ENCODE measurements around the gene COL25A1. TPM values are rescaled to one million over a fixed set of nuclear protein-coding genes. Genes with fewer than 3 reads are reported as not detected.
"Not testable (repeated sequence)": the region's sequence is repeated elsewhere in the genome, so short reads cannot be mapped to it uniquely, and the experiment has no call there.

Gene COL25A1
- total RNA-seq, 1 donor from 2014 or later: 4.0 TPM

DNA sequence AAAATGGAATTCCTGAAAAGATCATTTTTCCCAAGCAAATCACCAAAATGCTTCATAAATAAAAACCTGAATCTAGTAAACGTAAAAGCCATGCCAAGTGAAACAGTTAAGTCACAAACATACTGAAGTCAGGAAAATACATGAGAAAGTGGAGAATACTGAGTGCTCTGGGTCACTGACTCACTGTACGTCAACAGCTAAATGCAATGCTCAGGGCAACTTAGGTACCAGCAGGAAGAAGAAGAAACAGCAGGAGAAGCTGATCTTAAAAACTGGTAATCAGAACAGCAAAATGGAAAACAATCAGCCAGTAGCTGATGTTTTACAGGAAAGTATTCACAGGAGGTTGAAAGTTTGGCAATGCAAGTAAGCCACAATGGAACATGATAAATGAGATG lies 287.0 kb downstream of the COL25A1 start:
- no peak for DNase-seq (ENCODE audit: low read depth, low spot score)

DNA sequence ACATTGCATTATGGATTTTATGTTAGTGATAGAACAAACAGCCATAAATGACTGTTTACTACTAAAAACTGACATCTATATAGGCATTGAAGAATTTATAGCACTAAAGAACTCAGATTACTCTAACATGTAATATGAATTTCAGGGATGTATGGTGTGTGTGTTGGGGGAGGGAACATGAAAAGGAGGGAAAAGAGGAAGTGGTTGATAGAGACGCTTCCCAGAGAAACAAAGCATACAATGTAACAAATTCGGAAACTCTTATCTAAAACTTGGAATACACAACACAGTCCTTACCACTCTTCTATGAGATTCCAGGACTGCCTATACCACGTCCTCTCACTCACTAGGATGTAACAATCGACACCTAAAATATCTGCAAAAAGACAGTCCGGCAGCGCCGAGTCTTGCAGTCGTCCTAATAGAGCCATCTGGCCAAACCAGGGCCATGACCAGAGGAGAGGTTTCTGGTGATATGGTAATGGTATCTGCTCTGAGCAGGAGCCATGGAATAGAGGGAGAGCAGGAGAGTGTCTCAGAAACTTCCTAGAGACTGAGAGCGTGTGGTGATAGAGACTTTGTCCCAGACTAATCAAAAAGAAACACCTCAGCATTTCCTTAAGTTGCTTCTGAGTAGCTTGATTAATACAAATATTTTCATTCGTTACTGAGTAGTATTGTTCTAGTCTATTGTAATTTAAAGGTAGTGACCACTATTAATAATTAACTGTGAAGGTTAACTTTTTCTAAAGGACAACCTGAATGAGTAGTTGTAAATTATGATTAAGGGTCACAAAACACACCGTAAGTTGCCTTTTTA lies 287.7 kb downstream of the COL25A1 start:
- DNase-seq (ENCODE audit: low read depth, low spot score): no peak

DNA sequence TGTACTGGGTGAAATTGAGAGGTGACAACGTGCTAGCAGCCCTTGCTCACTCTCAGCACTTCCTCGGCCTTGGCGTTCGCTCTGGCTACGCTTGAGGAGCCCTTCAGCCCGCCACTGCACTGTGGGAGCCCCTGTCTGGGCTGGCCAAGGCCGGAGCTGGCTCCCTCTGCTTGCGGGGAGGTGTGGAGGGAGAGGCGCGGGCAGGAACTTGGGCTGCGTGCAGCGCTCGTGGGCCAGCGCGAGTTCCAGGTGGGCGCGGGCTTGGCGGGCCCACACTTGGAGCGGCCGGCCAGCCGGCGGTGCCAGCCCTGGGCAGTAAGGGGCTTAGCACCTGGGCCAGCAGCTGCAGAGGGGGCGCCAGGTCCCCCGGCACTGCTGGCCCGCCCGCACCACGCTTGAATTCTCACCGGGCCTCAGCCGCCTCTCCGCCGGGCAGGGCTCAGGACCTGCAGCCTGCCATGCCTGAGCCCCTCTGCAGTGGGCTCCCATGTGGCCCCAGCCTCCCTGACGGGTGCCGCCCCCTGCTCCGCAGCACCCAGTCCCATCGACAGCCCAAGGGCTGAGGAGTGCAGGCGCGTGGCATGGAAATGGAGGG lies 290.1 kb downstream of the COL25A1 start:
- no peak for DNase-seq (ENCODE audit: low read depth, low spot score)

DNA sequence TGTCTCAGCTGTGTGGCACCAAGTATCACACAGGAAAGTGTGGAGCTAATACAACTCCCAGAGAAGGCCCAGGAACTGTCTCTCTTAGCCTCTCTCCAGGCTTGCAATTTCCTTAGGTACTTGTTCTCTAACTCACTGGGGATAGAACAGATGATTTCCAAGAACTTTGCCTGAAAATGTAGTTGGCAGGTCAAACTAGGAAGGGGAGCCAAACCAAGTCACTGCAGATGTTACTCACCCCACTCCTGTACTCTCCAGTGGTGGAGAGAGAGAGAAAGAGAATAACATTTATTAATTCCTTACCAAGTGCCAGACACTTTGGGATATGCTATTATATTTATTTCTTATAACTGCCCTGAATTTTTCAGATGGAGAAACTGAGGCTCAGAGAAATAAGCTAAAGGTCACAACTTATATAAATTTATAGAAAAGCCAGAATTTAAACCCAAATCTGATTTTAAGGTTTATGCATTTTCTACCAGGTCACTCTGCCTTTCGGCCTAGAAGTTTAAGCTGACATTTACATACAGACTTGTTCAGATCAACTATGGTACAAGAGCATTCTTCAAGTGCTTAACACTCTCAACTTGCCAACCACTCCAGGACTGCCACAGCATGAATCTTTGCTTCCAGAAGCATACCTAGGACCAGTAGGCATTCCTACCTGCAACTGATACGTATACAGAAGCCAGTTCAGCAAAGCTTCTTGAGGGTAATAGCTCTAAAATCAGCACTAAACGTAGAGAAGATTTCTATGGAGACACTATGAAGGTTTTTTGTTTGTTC lies 291.0 kb downstream of the COL25A1 start:
- no peak for DNase-seq (ENCODE audit: low read depth, low spot score)

DNA sequence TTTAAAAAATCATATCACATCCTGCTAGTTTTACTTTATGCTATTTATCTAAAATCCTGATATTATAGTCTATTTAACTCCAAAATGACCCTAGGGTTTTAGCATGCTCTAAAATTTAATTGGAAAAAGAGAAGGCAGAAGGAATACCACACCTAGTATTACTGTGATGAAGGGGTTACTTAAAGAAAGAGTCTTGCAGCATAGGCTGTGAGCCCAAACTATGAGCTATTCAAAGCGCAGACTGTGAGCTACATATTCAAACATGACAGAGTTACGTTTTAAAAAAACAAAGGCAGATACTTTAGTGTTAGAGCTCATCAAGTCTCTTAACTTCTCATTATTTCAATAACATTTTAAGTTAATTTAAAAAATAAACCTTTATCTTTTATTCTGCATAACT lies 291.9 kb downstream of the COL25A1 start:
- DNase-seq (ENCODE audit: low read depth, low spot score): no peak

DNA sequence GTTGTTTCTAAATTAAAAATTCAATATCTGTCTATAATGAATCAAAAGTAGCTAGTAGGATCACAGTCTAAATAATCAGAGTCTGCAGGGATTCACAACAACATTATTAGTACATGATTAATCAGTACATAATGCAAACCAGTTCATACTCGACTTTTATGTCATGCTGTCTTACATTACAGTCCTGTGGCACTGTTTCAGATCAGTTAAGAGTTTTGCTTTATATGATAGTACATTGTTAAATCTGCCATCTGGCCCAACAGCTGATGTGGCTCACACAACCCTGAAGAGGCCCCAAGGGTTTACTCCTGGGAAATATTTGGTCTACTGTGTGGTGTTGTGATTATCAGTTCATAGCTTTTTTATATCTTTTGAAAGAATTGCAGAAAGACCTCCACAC lies 292.5 kb downstream of the COL25A1 start:
- no peak for DNase-seq (ENCODE audit: low read depth, low spot score)

DNA sequence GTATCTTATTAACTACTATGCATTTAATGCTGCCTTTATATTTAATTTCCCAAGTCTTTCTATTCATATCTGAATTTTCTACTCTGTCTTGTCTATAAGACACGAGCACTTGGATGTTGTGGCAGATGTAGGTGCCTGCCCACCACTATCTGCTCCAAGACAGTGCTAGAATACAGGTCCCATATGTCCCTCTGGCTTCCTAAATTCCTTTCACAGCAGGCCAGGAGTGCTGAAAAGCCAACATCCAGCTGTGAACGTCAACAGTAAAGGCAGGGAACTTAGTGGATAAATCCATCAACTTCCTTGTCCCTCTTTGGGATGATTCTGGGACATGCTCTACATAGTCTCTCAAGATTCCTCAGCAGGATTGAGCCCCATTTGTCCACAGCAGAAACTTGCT lies 294.5 kb downstream of the COL25A1 start:
- no peak for DNase-seq (ENCODE audit: low read depth, low spot score)

DNA sequence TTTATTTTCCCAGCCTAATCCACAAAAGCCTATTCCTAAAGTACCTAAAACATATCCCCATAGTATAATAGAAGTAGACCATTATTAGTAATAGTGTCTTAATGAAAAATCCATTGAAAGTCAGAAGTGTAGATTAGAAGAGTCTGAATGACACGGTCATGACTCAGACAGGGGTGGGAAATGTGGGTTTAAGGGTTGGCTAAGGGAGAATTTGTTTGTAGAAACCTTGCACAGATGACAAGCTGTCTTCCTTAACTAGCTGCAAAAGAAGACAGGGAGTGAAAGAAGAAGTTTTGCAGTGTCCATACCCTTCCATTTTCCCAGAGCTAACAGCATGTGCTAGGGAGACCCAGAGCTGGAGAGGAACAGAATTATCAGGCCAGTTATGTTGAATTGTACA lies 296.9 kb downstream of the COL25A1 start:
- DNase-seq (ENCODE audit: low read depth, low spot score): no peak

DNA sequence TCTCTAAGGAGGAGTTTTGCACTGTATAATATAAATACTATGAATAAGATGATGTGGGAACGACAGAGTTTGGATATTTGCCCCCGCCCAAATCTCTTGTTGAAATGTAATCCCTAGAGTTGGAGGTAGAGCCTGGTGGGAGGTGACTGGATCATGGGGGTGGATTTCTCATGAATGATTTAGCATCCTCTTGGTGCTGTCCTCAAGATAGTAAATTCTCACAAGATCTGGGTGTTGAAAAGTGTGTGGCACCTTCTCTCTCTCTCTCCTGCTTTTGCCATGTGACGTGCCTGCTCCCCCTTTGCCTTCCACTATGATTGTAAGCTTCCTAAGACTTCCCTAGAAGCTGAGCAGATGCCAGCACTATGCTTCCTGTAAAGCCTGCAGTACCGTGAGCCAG lies 298.0 kb downstream of the COL25A1 start:
- no peak for DNase-seq (ENCODE audit: low read depth, low spot score)

DNA sequence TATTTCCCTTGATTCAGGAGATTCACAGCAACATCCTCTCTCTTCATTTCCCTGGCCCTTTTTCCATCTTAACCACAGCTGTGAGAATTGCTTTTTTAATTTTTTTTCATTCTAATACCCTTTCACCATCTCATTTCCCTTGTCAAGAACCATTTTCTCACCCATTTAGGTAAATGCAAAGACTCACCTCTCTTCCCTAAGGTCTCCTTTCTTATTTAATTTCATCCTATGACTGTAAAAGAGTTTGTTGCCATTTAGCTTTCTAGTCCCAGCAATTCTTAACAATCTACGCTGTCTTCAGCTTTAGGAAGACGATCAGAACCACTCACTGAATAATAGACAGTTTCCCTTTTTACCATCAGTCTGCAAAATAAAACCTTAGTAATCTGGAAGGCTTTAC lies 298.5 kb downstream of the COL25A1 start:
- no peak for DNase-seq (ENCODE audit: low read depth, low spot score)

DNA sequence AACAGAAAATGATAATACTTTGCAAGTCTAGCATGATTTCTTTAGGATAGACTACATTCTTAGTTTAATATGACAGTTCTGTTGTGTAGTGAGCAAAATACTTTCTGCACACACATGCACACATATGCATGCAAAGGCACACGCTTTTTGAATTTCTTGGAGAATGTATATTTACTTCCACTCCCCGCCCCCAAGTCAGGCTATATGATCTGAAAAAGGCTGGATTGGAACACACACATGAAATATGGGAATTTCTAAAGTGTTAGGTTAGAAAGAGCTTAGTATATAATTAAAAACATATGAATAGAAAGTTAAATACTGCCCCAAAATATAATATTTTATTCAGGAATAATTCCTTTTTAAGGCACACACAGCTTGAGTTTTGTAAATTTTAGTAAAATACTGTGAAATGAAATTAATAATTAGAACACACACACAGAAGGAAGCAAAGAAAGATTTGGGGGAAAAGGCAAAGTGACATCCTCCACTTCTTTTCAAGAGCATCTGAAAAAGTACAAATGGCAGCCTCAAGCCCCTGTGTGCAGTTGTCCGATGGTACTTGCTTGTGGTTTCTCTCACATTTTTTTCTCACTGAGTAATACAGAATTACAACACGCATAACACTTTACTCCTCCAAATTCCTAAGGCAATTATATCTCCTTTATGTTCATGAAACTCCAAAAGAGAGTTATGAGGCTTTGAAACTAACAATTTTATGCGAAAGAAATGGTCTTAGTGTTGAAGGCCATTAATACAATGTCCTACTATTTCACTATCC lies 310.7 kb downstream of the COL25A1 start:
- DNase-seq (ENCODE audit: low read depth, low spot score): no peak

DNA sequence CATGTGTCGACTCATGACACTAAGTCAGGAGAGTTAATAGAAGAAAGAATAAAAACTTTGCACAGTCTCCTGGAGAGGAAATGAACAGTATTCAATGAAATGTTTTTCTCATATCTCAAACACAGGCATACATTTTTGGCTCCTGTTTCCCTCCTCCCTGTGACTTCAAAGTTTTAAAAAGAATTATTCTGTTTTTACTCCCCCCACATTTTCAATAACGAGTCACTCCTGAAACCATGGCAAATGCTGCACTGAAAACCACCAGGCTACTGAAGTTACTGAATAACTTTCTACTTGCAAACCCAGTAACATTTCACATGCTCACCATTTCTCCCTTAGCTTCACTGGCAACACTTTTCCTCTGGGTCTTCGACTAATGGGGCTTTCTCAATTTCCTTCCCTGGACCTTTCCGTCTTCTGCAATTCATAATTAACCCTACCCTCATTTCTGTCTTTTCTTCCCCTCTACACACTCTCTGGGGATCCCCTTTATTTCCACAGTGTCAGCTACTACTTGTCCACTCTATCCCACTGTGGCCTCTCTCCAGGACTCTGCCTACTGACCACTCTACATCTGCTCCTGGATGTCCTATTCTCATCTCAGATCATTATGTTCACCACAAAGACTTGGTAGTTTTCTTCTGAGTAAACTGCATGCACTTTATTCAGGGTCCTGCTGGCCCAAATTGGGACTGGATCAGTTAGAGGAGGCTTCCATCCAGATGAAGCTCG lies 313.8 kb downstream of the COL25A1 start:
- no peak for DNase-seq (ENCODE audit: low read depth, low spot score)

DNA sequence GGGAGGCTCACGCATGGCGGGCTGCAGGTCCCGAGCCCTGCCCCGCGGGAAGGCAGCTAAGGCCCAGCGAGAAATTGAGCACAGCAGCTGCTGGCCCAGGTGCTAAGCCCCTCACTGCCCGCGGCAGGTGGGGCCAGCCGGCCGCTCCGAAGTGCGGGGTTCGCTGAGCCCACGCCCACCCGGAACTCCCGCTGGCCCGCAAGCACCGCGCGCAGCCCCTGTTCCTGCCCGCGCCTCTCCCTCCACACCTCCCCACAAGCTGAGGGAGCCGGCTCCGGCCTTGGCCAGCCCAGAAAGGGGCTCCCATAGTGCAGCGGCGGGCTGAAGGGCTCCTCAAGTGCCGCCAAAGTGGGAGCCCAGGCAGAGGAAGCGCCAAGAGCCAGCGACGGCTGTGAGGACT lies 318.0 kb downstream of the COL25A1 start:
- not testable (repeated sequence) for DNase-seq (ENCODE audit: low read depth, low spot score)

DNA sequence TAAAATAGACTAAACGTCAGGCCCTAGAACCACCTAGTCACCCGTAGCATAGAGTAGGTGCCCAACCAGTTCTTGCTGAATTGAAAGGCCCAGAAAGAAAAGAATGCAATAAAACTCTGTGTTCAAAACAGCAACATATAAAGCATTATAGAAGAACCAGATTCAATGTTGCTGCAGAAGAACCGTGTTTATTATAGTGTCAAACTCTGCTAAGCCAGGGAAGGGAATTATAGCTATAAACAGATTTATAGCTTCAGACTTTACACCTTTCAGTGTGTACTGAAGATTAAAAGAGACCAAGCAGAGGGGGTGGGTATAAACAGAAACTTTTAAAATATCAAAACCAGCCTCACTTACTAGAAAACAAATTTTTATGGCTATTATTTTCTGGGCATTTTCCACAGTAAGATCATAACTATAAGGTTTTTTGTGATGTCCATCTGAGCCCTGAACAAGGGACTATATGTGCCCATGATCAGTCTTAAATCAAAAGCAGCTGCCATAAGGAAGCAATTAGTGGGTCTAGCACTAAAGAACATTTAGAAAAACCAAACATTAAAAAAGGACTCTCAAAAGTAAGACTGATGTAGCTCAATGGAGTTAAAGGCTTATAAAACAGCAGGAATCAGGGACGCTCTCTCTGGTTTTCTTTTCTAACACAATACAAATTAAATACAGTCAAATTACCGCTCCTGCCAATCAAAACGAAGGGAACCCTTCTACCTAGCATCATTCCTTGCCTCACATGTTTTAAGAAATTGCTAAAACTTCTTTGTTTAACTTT lies 319.9 kb downstream of the COL25A1 start:
- DNase-seq (ENCODE audit: low read depth, low spot score): no peak

DNA sequence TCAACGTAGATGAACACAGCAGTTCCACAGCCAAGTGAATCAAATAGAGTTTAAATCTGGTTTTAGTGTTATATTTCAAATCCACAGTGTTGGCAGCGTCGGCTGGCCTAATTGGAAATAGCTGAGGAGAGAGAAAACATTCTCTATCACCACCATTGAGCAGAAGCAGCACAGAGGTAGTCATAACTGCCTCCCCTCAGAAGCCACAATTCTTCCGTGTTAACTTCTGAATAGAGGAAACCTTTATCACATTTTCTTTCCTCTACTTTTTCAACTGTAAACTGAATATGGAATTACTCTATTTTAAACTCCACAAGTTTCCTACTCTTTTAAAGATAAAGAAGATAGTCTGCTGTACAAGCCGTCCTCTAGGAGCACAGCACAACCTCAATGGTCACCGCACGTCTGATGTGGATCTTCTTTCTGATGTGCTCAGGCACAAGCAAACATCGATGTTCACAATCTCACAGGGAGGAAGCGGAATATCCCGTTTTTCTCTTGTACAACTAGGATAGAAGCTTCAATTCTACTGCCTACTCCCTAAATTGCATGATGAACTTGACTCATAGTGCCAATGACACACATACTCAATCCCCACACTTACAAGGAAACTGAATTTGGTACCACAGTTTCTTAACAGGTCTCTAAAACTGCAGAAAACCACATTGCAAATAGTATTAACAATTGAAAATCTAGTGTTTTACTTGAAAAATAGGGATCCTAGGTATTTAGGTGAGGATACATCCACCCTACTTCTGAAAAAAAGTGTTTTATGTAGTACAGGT lies 321.8 kb downstream of the COL25A1 start:
- no peak for DNase-seq (ENCODE audit: low read depth, low spot score)

DNA sequence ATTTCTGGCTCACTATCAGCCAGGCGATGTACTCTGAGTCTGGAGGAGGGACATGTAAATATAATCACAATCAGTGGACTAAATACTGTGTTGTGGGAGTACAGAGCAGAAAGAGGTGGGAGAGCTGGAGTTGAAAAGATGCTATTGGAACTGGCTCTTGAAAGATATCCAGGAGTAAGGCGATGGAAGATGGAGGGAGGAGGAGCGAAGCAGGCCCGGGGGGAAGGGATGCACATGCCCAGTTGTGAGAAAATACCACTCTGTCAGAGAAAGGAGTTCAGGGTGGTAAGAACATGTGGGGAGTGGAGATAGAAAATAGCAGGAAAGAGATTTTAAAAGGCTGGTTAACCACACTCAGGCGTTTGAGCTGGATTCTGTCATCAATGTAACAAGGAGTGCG lies 322.7 kb downstream of the COL25A1 start:
- no peak for DNase-seq (ENCODE audit: low read depth, low spot score)

DNA sequence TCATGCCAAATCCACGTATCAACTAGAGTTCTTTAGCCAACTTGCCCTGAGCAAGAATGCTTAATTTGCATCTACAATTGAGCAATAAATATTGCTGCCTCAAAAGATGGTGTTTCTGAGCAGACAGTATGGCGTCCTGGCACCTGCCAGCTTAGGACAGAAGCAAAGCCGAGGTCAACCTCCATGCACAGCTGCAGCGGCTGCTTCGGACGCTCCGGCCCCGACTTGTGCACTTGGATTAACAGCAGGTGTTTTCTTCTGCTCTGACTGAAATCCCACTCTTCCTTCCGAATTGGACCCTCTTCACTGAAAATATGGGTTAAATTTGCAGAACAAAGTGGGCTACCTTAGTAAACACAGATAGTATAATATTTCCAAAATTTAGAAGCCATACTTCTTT lies 324.4 kb downstream of the COL25A1 start:
- no peak for DNase-seq (ENCODE audit: low read depth, low spot score)

DNA sequence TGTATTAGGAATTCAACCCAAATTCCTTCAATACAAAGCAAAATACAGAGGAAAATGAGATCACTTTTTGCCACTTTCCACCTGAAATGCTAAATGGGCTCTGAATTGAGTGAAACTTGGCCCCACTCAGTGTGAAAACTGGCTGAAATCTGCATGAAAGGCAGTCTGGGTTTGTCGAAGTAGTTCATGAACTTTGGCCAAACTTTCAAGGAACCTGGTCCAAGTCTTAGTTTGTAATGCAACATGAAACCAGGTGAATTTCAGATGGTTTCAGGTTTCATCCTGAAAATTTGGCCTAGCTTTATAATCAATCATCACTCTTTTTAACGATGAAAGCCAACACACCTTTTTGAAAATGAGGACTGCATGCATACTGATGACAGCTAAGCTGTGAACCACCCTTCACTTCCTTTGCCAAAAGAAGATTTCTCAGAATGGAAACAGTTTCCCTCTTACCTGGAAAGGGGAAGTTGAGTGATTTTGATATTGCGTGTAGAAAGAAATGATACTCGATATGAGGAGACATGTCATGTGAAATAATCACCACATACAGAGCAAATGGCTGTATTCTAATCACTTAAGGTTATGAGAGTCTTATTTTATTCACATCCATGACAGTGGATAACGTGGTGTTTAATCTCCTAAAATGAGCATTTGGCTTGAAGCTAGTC lies 329.7 kb downstream of the COL25A1 start:
- no peak for DNase-seq (ENCODE audit: low read depth, low spot score)

DNA sequence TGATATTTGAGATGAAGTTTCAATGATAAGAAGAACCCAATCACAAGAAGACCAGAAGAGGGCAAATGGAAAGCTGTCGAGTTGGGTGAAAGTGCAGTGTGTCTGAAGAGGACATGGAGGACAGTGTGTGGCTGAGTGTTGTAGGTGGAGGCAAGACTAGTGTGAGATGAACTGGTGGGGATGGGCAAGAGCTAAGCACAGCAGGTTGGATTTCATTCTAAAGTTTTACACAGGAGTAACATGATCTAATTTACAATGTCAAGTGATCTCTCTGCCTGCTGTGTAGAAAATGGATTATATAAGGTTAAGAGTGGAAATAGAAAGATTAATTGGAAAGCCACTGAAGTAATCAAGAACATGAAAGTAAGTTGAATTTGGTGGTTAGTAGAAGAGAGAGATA lies 331.0 kb downstream of the COL25A1 start:
- no peak for DNase-seq (ENCODE audit: low read depth, low spot score)
